CD4-positive, alpha-beta T cell treated with Interleukin-4 for 1 hour (primary cell): ENCODE data around the gene GCNT1.
"Not testable (repeated sequence)": the region's sequence is repeated elsewhere in the genome, so short reads cannot be mapped to it uniquely, and the experiment has no call there.

Source experiments
- DNase-seq, 2 donors: peaks; one replicate each; pipeline ENCODE4 v3.0.0-alpha.2; 2020 to 2022

Gene GCNT1

GRCh38 chr9:76493496-76493895 lies 34.5 kb downstream of the GCNT1 start:
- DNase-seq, result not testable (repeated sequence)

GRCh38 chr9:76500061-76500460 lies 41.1 kb downstream of the GCNT1 start:
- DNase-seq, result no peak

- DNase-seq, result no peak
These were observed 43.8 kb downstream of the GCNT1 start for GRCh38 chr9:76502746-76503145.

- DNase-seq, result no peak
These were observed 51.1 kb downstream of the GCNT1 start for GRCh38 chr9:76510041-76510440.

GRCh38 chr9:76510446-76510845 lies 51.5 kb downstream of the GCNT1 start:
- DNase-seq, result no peak

GRCh38 chr9:76512826-76513225 lies 53.8 kb downstream of the GCNT1 start:
- no peak for DNase-seq

- no peak for DNase-seq
These were observed 57.4 kb downstream of the GCNT1 start for GRCh38 chr9:76516350-76516749.

- no peak for DNase-seq
These were observed 57.9 kb downstream of the GCNT1 start for GRCh38 chr9:76516871-76517270.

- DNase-seq, result no peak
These were observed 60.3 kb downstream of the GCNT1 start for GRCh38 chr9:76519075-76519835.

- no peak for DNase-seq
These were observed 62.3 kb downstream of the GCNT1 start for GRCh38 chr9:76521244-76521681.

- DNase-seq, result no peak
These were observed 62.9 kb downstream of the GCNT1 start for GRCh38 chr9:76521906-76522305.

- DNase-seq, result not testable (repeated sequence)
These were observed 64.7 kb downstream of the GCNT1 start for GRCh38 chr9:76523617-76524200.

- no peak for DNase-seq
These were observed 66.2 kb downstream of the GCNT1 start for GRCh38 chr9:76525196-76525595.

GRCh38 chr9:76526026-76526425 lies 67.0 kb downstream of the GCNT1 start:
- no peak for DNase-seq

GRCh38 chr9:76528056-76528455 lies 69.1 kb downstream of the GCNT1 start:
- no peak for DNase-seq

- no peak for DNase-seq
These were observed 69.7 kb downstream of the GCNT1 start for GRCh38 chr9:76528642-76529190.

GRCh38 chr9:76529653-76530052 lies 70.7 kb downstream of the GCNT1 start:
- DNase-seq, result no peak

GRCh38 chr9:76530458-76531110 lies 71.6 kb downstream of the GCNT1 start:
- no peak for DNase-seq

GRCh38 chr9:76531231-76531780 lies 72.3 kb downstream of the GCNT1 start:
- DNase-seq, result no peak

- DNase-seq, result not testable (repeated sequence)
These were observed 73.9 kb downstream of the GCNT1 start for GRCh38 chr9:76532877-76533276.

- DNase-seq, result no peak
These were observed 75.0 kb downstream of the GCNT1 start for GRCh38 chr9:76534026-76534425.

GRCh38 chr9:76537150-76537646 lies 78.2 kb downstream of the GCNT1 start:
- no peak for DNase-seq

- no peak for DNase-seq
These were observed 80.2 kb downstream of the GCNT1 start for GRCh38 chr9:76539180-76539579.
